Subcutaneous abdominal adipose tissue (tissue), 5 donors: ENCODE data around the gene RGS12.

ENCODE experiments used
- H3K27ac ChIP-seq: one replicate; pipeline ENCODE4 v1.7.0; 2013; ENCODE audit warnings: low read depth, mild to moderate bottlenecking, inconsistent platforms, low read length, moderate library complexity
- H3K27me3 ChIP-seq, 5 donors: one replicate each; pipeline ENCODE4 v1.7.0; 2013; ENCODE audit warnings: low read length in 5 of 5, inconsistent platforms in 1 of 5; ENCODE audit not compliant: control insufficient read depth in 5 of 5, insufficient read depth in 4 of 5
- H3K36me3 ChIP-seq, 5 donors: one replicate each; pipeline ENCODE4 v1.7.0; 2013; ENCODE audit warnings: low read length in 5 of 5; ENCODE audit not compliant: control insufficient read depth in 5 of 5, insufficient read depth in 5 of 5
- H3K4me1 ChIP-seq, 5 donors: one replicate each; pipeline ENCODE4 v1.7.0; 2013; ENCODE audit warnings: low read length in 5 of 5, mild to moderate bottlenecking in 3 of 5, moderate library complexity in 1 of 5; ENCODE audit not compliant: control insufficient read depth in 5 of 5, insufficient read depth in 5 of 5
- H3K4me3 ChIP-seq, 5 donors: one replicate each; pipeline ENCODE4 v1.7.0; 2013; ENCODE audit warnings: low read length in 5 of 5, low read depth in 1 of 5
- H3K9ac ChIP-seq, 5 donors: one replicate each; pipeline ENCODE4 v1.7.0; 2013; ENCODE audit warnings: low read length in 5 of 5, mild to moderate bottlenecking in 4 of 5, moderate library complexity in 3 of 5
- H3K9me3 ChIP-seq, 5 donors: one replicate each; pipeline ENCODE4 v1.7.0; 2013; ENCODE audit warnings: low read length in 5 of 5; ENCODE audit not compliant: control insufficient read depth in 5 of 5
- donor health status: healthy.
- donor health status: healthy.
- donor health status: healthy.
- donor health status: healthy.
- donor health status: healthy.

RGS12 gene

GRCh38 chr4:3311095-3311372 lies 18.2 kb downstream of the RGS12 start:
- Histone ChIP-seq H3K27ac (no peak overlapping the region), H3K27me3 (no peaks in the 10 kb centered on the region), H3K9me3 (no peaks in the 10 kb centered on the region)

GRCh38 chr4:3311489-3312171 lies 18.8 kb downstream of the RGS12 start:
- no peaks in the 10 kb centered on the region for H3K27me3 ChIP-seq
- H3K9ac ChIP-seq: no peak overlapping the region
- H3K9me3 ChIP-seq: no peaks in the 10 kb centered on the region
- H3K36me3 ChIP-seq: peaks cover 0 to 15% (median 7%) of the 10 kb centered on the region in 5 donors
- H3K4me3 ChIP-seq: no peak overlapping the region
- peaks cover 0 to 6% (median 5%) of the 10 kb centered on the region in 5 donors for H3K4me1 ChIP-seq
- H3K27ac ChIP-seq: no peak overlapping the region

More at GRCh38 chr4:3311095-3311372, 18.2 kb downstream of the RGS12 start:
- peaks cover 1 to 12% (median 11%) of the 10 kb centered on the region in 5 donors for H3K4me1 ChIP-seq
- H3K9ac ChIP-seq: no peak overlapping the region
- H3K4me3 ChIP-seq: no peak overlapping the region
- peaks cover 0 to 9% (median under 1%) of the 10 kb centered on the region in 5 donors for H3K36me3 ChIP-seq

GRCh38 chr4:3312362-3312761 lies 19.5 kb downstream of the RGS12 start:
- H3K9ac ChIP-seq: no peak overlapping the region
- H3K27ac ChIP-seq: no peak overlapping the region
- H3K4me1 ChIP-seq: peaks cover 0 to 6% (median 0%) of the 10 kb centered on the region in 5 donors
- peaks cover 0 to 22% (median 12%) of the 10 kb centered on the region in 5 donors for H3K36me3 ChIP-seq
- H3K27me3 ChIP-seq: no peaks in the 10 kb centered on the region
- no peak overlapping the region for H3K4me3 ChIP-seq
- no peaks in the 10 kb centered on the region for H3K9me3 ChIP-seq

GRCh38 chr4:3313139-3313538 lies 20.3 kb downstream of the RGS12 start:
- Histone ChIP-seq H3K36me3 (peaks cover 0 to 30% (median 20%) of the 10 kb centered on the region in 5 donors), H3K9me3 (no peaks in the 10 kb centered on the region), H3K9ac (no peak overlapping the region), H3K4me1 (peaks cover 2 to 8% (median 4%) of the 10 kb centered on the region in 5 donors), H3K27ac (no peak overlapping the region), H3K4me3 (no peak overlapping the region), H3K27me3 (no peaks in the 10 kb centered on the region)

- H3K4me1 ChIP-seq: peaks cover 4 to 12% (median 7%) of the 10 kb centered on the region in 5 donors
- no peak overlapping the region for H3K9ac ChIP-seq
- no peaks in the 10 kb centered on the region for H3K9me3 ChIP-seq
- no peak overlapping the region for H3K4me3 ChIP-seq
- H3K27ac ChIP-seq: no peak overlapping the region
- no peaks in the 10 kb centered on the region for H3K27me3 ChIP-seq
- H3K36me3 ChIP-seq: peaks cover 0 to 36% (median 23%) of the 10 kb centered on the region in 5 donors
Measured at GRCh38 chr4:3313556-3314228, 20.9 kb downstream of the RGS12 start.

GRCh38 chr4:3314706-3315260 lies 22.0 kb downstream of the RGS12 start:
- Histone ChIP-seq H3K9me3 (no peaks in the 10 kb centered on the region), H3K4me1 (peaks cover 4 to 12% (median 7%) of the 10 kb centered on the region in 5 donors), H3K27me3 (no peaks in the 10 kb centered on the region), H3K27ac (no peak overlapping the region), H3K36me3 (peaks cover 0 to 37% (median 23%) of the 10 kb centered on the region in 5 donors), H3K4me3 (no peak overlapping the region), H3K9ac (no peak overlapping the region)

GRCh38 chr4:3315566-3315965 lies 22.7 kb downstream of the RGS12 start:
- peaks cover 6 to 19% (median 12%) of the 10 kb centered on the region in 5 donors for H3K4me1 ChIP-seq
- no peak overlapping the region for H3K9ac ChIP-seq
- no peaks in the 10 kb centered on the region for H3K9me3 ChIP-seq
- peaks cover 0 to 37% (median 23%) of the 10 kb centered on the region in 5 donors for H3K36me3 ChIP-seq
- no peak overlapping the region for H3K4me3 ChIP-seq
- H3K27ac ChIP-seq: no peak overlapping the region
- no peaks in the 10 kb centered on the region for H3K27me3 ChIP-seq

- H3K36me3 ChIP-seq: peaks cover 0 to 37% (median 23%) of the 10 kb centered on the region in 5 donors
- H3K4me1 ChIP-seq: peaks cover 9 to 24% (median 18%) of the 10 kb centered on the region in 5 donors
- H3K9ac ChIP-seq: no peak overlapping the region
- no peak overlapping the region for H3K4me3 ChIP-seq
- H3K9me3 ChIP-seq: no peaks in the 10 kb centered on the region
- H3K27me3 ChIP-seq: no peaks in the 10 kb centered on the region
- no peak overlapping the region for H3K27ac ChIP-seq
Measured at GRCh38 chr4:3316146-3316545, 23.3 kb downstream of the RGS12 start.

GRCh38 chr4:3317011-3317655 lies 24.3 kb downstream of the RGS12 start:
- Histone ChIP-seq H3K4me3 (no peak overlapping the region), H3K36me3 (peaks cover 0 to 37% (median 23%) of the 10 kb centered on the region in 5 donors), H3K4me1 (peaks cover 15 to 34% (median 27%) of the 10 kb centered on the region in 5 donors), H3K9ac (no peak overlapping the region), H3K9me3 (no peaks in the 10 kb centered on the region), H3K27me3 (no peaks in the 10 kb centered on the region), H3K27ac (no peak overlapping the region)
